Fibroblast of skin of left biceps (primary cell): ENCODE measurements around the gene H1-8.

Source experiments
- DNase-seq, 2 experiments: peaks; one replicate each; pipeline ENCODE4 v3.0.0-alpha.2; 2013; ENCODE audit warnings: low read depth in 2 of 2

H1-8 gene

DNA sequence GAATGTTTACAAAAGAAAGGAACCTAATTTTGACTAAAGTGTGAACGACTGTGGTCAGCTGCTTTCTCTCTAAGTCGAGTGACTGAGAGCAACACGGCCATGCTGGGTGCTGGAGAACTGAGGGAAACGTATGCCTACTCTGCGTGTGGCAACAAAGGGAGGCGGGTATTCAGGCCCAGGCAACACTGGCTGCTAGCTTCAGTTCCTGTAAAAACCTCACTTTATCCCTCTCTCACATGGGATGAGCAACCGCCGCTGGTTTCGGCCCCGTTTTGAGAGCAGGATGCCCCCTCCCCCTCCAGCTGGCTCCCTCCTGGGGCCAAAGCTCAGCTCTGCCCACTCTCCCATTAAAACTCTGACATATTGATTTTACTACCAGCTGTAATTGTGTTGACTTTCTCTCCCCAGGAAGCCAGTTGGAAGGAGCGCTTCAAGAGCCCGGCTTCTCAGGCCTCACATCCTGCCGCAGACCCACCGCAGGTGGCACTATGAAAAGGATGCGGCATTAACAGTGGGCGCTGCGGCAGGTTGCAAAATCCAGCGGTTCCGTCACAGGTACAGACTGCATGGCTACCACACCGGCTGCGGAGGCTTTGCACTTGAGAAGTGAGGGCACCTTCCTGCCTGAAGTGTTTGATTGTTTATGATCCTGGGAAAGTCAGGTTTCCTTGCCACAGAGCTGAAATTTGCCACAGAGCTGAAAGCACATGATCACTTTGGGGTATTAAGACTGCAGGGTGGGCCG, 50.8 kb downstream of the H1-8 start:
- no peak for DNase-seq

DNA sequence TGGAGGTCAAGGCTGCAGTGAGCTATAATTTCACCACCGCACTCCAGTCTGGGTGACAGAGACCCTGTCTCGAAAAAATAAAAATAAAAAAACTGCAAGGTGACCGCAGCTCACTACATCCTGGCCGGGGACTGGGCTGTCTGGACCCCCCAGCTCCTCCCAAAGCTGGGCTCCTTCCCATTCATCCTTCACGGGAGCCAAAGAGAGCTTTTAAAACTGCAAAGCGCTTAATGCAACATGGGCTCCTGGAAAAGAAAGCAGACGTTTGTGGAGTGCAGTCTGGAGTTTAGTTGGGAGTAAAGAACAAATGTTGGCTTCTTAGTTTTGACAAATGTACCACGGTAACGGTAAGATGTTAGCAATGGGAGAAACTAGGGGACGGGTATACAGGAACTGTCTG, 51.4 kb downstream of the H1-8 start:
- no peak for DNase-seq

DNA sequence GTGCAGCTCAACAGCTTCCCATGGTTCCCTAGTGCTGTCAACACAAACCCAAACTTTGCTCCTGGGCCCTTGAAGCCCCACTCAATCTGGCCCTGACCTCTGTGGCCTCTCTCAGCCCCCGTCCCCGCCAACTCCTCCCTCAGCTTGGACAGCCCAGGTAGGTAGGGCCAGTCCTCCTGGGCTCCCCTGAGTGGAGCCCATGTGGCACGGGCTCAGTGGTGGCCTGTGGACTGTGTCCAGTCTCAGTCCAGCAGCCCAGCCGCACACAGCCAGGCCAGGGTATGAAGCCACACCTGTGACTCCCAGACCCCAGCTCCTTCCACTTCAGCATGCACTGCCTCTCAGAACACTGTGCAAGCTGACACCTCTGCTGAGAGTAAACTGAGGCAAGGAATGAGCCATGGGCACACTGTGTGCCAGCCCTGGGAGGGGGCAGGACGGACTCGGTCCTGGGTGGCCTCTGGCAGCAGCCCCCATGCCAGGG, 52.0 kb downstream of the H1-8 start:
- no peak for DNase-seq

DNA sequence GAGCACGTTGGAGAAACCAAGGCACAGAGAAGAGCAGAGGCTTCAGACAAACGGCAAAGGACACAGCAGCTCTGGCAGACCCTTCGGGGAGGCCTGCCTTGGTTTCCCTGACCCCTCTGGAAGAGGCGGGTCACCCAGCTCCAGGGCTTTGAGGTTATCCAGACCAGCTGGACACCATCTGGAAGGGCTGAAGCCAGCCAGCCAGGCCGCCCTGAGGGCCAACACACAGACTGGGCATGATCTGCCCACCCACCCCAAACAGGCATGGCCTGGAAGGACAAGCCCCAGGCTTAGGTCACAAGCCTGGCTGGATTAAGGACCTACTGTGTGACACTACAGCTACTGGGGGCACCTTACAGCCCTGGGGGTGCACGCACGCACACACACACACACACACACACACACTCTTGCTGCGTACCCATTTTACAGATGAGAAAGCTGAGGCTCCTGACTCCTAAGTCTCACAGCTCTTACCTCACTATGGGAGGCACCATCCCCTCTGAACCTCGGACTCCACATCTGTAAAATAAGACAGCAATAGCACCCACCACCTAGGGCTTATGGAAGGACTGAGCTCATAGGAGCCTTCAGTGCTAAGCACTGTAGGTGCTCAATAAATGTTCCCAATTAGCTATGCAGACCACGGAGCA, 52.7 kb downstream of the H1-8 start:
- no peak for DNase-seq

DNA sequence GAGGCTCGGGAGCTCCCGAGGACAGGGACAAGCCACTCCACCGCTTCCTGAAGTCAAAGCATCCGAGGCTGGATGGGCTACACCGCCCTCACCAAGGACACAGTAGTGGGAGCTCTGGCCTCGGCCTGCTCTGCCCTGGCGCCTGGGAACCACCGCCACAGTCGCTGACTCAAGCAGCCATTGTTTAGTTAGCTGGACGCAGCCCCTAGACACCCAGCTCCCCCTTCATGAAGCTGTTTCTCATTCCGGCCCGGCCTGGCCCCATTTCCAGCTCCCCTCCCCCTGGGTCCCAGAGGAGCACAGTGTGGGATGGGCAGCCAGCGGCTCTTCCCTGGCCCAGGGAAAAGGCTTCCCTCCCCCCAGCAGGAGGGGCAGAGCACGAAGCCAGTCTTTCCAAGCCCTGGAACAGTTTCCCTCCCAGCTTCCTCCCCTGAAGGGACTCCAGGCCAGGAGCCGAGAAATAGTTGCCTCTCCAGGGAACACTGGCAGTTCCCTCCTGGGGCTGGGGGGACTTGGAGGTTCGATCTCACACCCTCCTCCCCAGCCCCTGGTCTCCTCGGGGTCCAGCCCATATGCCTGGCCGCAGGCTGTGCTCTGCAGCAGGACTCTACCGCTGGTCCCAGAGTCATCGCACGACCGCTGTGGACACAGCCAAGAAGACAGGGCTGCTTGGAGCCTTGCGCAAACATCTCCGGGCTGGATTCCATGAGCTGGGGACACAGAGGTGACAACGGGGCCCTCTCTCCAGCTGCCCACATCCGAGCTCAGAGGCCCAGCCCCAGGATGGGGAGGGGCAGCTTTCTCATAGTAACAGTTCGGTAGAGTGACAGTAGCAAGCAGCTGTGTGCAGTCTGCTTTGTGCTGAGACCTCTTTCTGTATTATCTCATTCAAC, 53.5 kb downstream of the H1-8 start:
- peak; percentile 83 to 88 for DNase-seq

DNA sequence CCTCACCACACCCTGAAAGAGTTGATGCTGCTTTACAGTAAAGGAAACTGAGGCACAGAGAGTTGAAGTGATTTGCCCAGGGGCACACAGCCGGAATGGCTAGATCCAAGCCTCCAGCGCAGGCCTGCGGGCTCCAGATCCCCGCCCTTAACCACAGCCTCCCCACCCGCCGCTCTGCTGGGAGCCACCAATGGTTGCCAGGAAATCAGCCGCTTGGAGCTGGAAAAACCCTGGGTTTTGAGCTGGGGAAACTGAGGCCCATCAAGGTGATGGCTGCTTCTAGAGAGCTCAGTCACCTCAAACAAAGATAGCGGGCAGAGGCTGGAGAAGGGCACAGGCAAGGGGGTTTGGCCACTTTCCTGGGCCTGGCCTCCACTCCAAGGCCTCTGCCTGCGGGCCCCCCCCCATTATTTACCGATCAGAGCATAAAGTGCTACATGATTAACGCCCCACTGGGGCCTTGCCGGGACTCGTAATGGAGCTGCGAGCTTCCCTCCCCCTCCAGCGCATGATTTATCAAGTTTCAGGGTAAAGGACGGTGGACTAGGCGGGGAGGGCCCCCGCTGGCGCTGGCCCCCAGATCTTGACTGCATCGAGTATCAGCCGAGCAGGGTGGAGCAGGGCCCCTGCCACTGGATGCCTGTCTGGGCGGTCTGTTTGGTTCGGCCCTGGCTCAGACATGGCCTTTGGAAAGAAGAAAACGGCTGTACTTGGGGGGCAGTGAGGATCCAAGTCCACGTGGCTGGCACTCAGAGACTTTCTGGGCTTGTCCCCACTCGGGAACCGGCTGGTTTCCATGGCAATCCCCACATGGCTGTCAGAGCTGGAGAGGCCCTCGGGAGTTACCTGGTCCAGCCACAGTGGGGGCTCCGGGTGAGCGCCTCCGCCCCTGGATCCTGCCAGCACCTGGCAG, 54.4 kb downstream of the H1-8 start:
- no peak for DNase-seq

DNA sequence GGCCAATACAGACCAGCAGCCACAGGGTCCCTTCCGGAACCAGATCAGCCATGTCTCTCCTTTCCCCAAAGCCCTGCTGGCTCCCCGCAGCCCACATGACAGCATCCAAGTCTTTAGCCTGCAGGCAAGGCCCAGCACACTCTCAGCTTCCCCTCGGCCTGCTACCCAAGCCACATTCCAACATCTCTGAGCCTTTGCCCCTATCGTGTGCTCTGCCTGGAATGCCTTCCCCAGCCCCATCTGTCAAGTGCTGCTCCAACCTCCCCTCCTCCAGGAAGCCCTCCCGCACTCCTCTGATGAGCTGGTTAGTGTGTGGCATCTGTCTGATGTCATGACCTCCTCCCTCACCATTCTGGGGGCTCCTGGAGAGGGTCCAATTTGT, 55.0 kb downstream of the H1-8 start:
- no peak for DNase-seq

DNA sequence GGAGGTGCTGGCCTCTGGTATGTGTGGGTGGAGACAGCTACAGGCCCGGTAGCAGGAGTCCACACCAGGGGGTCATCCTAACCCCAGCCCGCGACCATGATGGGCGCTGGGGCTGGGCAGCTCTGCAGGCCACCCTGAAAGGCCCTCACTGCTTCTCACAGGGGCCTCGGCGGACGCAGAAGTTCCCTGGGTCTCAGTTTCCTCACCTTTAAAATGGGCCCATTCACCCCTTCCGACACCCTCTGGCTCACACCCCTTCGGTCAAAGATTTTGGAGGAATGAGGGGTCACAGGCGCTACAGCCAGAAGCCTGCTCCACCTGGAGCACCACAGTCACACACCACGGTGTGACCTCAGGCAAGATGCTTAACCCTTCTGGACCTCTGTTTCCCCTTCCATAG, 55.5 kb downstream of the H1-8 start:
- DNase-seq, result no peak

DNA sequence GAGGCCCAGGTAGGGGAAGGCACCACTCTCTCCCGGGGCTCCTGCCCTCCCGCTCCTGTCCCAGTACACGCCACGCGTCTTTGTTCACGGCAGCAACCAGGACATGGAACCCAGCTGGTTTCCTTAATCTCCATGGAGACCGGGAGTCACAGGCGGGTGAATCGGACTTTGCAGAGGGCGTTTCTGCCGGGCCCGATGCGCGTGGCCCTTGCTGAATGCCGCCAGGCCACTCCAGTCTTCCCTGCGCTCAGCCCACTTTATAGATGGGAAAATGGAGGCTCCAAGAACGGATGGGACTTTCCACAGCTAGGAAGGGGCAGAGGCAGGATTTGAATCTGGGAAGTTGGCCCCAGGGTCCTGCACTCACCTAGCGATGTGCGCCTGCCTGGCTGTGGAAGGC, 56.1 kb downstream of the H1-8 start:
- no peak for DNase-seq

DNA sequence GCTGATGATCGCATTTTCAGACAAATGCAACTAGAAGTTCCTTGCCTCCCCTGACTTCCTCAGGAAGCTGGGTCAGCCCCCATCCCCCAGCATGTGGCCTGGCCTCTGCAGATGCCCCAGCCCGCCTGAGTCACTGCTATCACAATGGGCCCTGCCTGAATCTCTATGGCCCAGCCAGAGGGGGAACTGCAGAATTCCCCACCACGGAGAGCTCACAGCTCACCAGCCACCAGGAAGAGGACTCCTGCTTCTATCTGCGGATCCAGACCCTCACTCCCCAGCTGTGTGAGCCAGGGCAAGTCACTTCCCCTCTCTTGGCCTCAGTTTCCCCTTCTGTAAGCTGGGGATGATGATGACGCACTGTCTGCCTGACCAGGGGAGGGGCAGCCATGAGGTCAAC, 56.6 kb downstream of the H1-8 start:
- DNase-seq, result no peak

DNA sequence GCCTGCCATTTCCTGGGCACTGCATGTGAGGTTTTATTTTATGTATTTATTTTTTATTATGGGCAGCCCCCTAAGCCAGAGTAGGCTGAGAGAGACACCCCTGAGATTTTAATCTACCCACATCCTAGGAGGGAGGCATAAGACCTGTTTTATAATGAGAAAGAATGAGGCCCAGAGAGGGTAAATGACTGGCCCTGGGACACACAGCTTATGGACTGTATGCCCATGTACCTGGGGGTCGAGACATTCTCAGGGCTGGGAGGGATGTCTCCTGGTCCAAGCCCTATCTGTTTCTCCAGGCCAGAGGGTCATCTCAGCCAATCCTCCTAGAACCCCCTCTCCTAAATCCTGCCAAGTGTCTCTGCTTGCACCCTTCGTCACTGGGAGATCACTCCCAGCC, 57.4 kb downstream of the H1-8 start:
- DNase-seq, result no peak
